Kidney capillary endothelial cell (primary cell): ENCODE data around the gene PPHLN1.

Source experiments
- DNase-seq: peaks from one replicate; pipeline ENCODE4 v3.0.0-alpha.2; 2018; ENCODE audit warnings: low spot score

The PPHLN1 gene

GRCh38 chr12:42442888-42443287, 116.9 kb downstream of the PPHLN1 start:
- no peak for DNase-seq

GRCh38 chr12:42444192-42444943, 118.4 kb downstream of the PPHLN1 start:
- DNase-seq, result no peak

DNA sequence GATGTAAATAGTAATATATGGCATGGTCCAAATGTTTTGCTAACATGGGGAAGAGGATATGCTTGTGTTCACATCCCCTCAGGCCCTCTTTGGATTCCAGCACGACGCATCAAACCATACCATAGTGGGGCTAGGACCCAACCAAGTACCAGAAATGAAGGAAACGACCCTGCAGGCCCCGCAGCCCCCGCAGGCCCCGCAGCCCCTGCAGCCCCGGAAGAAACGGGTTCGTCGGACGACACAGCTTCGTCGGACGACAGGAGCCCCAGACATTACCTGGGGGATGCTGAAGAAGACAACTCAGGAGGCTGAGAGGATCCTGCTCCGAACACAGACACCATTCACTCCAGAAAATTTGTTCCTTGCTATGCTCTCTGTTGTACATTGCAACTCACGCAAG, 119.9 kb downstream of the PPHLN1 start:
- DNase-seq, result no peak

GRCh38 chr12:42446761-42447160, 120.8 kb downstream of the PPHLN1 start:
- DNase-seq, result no peak

- DNase-seq, result no peak
Observed at GRCh38 chr12:42447371-42447786, 121.4 kb downstream of the PPHLN1 start.

DNA sequence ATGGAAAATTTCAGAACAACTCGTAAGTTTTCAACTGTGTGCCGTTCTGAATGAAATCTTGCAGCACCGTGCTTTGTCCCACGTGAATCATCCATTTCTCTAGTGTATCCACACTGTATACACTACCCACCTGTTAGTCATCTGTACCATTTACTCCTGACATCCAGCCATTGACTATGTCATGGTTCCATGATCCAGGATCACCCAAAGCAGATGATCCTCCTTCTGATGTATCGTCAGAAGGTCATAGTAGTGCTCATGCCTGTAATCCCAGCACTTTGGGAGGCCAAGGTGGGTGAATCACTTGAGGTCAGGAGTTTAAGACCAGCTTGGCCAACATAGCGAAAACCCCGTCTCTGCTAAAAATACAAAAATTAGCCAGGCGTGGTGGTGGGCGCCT, 122.9 kb downstream of the PPHLN1 start:
- DNase-seq, result no peak

GRCh38 chr12:42450248-42450647, 124.3 kb downstream of the PPHLN1 start:
- DNase-seq, result no peak

DNA sequence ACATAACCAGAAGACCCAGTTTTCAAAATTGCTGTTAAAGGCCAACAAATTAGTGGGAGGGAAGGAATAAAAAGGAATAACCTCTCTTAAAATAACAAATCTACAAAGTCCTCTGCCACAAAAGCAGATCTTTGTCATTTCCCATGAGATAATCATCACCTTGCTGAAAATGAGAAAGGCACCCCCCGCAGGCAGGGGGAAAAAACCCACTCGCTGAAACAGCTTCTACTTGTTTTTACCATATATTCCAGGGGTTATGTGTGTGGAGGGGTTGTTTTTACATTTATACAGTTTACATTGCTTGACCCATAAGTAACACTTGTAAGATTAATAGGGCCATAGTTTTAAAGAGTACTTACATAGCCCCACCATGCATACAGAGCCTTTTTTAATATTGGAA, 132.6 kb downstream of the PPHLN1 start:
- DNase-seq, result no peak

- DNase-seq, result no peak
Observed at GRCh38 chr12:42459336-42459847, 133.4 kb downstream of the PPHLN1 start.

DNA sequence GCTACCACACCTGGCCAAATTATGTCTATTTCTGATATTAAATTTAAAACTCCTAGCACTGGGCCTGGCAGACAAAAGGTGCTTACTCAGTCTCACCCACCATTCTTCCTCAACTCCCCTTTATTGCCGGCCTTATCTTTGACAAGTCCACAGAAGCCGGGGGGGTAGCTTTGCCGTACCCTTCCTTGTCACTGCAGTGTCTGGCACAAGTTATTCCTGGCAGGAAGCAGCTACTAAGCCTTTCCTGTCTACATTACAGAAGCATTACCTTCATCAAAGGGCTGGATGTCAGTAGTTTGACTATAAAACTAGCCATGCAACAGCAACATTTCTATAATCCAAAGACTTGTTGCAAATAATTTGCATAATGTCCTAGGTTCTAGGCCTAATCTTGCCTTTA, 136.5 kb downstream of the PPHLN1 start:
- DNase-seq, result peak; percentile 31

- DNase-seq, result no peak
Observed at GRCh38 chr12:42463671-42464070, 137.7 kb downstream of the PPHLN1 start.

GRCh38 chr12:42468341-42468821, 142.4 kb downstream of the PPHLN1 start:
- DNase-seq, result no peak

DNA sequence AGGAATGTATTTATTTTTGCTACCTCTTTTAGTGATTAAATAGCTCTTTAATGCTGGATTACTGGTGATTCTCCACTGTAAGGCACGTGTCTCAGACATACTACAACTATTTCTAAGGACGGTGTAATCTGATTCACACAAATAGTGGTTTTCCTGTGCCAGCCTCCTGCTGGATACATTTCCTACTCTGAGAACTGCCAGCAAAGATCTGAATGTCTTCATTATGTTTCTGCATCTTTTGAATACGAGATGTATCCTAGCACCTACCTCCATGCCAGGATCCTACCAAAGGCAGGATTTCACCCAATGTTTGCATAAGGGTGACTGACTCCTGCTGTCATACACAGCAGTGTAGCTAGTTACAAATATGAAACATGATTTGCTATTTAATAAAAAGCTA, 143.0 kb downstream of the PPHLN1 start:
- DNase-seq, result no peak

GRCh38 chr12:42469355-42470175, 143.6 kb downstream of the PPHLN1 start:
- no peak for DNase-seq

GRCh38 chr12:42472376-42472775, 146.4 kb downstream of the PPHLN1 start:
- no peak for DNase-seq

DNA sequence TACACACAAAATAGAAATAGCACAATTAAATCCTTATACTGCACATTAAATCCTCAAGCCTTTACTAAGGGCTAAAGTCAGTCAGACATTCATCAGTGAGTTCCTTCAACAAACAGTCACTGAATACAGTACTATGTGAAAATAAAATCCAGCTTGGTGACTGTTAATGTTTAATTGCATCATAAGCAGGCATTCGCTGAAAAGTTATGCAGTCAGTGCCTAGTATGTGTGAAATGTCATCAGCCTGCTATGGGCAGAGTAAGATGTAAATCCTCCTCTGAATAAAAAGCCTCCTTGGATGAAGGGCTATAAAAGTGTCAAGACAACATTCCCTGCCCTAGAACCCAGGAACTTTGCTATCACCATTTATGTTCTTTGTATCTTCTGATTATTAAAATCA, 147.2 kb downstream of the PPHLN1 start:
- no peak for DNase-seq

GRCh38 chr12:42473561-42473960, 147.6 kb downstream of the PPHLN1 start:
- DNase-seq, result no peak

DNA sequence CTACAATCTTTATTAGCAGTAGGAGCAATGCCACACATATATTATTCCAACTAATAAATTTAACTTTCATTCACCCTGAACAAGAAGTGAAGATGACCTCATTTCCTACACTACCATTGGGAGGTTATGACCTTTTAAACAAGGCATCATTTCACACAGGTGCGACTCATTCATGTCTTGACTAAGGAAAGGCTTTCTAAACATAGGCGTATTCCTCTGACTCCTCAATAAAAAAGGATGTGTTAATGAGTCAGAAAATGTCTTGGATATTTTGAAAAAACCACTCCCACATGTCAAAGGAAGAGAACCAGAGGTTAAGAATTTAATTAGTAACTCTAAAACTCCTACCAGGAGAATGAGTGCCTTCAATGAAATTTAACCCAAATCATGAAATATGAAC, 148.4 kb downstream of the PPHLN1 start:
- peak; percentile 91 for DNase-seq

DNA sequence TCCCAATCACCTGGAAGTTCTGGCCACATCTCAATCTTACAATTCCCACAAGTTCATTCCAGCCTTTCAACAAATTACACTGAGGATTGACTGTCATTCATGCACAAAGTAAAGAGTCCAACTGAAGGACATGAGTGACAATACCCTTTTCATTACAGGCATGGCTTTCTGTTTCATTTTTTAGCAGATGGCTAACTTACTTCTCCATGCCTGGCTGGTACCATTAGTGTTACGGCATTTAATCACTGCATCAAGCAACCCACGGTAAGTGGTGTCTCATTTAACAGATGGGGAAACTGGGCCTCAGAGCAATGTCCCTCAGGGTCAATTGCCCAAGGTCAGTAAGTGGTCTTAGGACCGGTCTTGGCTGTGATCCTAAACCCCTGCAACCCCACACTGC, 149.1 kb downstream of the PPHLN1 start:
- DNase-seq, result no peak

- DNase-seq, result no peak
Observed at GRCh38 chr12:42477941-42478340, 152.0 kb downstream of the PPHLN1 start.

DNA sequence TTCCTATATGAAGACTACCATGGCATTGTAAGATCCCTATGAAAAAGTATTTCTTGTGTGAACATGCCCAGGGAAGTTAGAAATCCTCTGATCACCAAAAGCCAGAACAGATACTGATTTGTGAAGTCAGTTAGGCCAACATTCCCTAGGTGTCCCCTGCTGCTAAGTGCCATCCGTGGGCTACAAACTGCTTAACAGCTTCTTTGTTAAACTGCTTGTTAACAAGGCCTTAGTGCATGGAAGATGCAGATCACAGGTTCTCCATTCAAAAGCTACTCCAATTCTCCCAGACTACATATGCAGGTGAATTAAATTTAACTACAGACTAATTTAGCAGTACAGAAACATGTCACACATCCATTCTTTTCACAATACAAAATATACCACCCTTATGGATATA, 155.4 kb downstream of the PPHLN1 start:
- DNase-seq, result no peak

GRCh38 chr12:42482041-42482747, 156.2 kb downstream of the PPHLN1 start:
- DNase-seq, result peak; percentile 89
